IPS DF 6.9 (cell line): Measurements from ENCODE around the gene WDR70.
"Not testable (repeated sequence)": the region's sequence is repeated elsewhere in the genome, so short reads cannot be mapped to it uniquely, and the experiment has no call there.

ENCODE experiments used
- DNase-seq: peaks from one replicate; pipeline ENCODE4 v3.0.0-alpha.2; 2013; ENCODE audit warnings: low read depth, low spot score
- H3K27ac ChIP-seq: one replicate; pipeline ENCODE4 v1.5.1; 2013; ENCODE audit warnings: low read length, control low read depth
- H3K27me3 ChIP-seq: 2 replicates; pipeline ENCODE4 v1.6.1; 2013; ENCODE audit warnings: mild to moderate bottlenecking, low read length; ENCODE audit not compliant: control insufficient read depth, insufficient read depth
- H3K36me3 ChIP-seq: 2 replicates; pipeline ENCODE4 v1.6.1; 2013; ENCODE audit warnings: low read length; ENCODE audit not compliant: control insufficient read depth, insufficient read depth
- H3K4me1 ChIP-seq: 2 replicates; pipeline ENCODE4 v1.6.1; 2013; ENCODE audit warnings: low read length; ENCODE audit not compliant: control insufficient read depth, insufficient read depth
- H3K4me3 ChIP-seq: 2 replicates; pipeline ENCODE4 v1.5.1; 2013; ENCODE audit warnings: mild to moderate bottlenecking, low read length
- H3K9me3 ChIP-seq: 2 replicates; pipeline ENCODE4 v1.6.1; 2013; ENCODE audit warnings: low read length, inconsistent platforms; ENCODE audit not compliant: control insufficient read depth, insufficient read depth
- whole genome bisulfite sequencing: extraction: QIAGEN DNeasy Blood & Tissue Kit; methylation state at CpG from one replicate; pipeline ENCODE4 v1.1.7; 2013; ENCODE audit warnings: mixed read lengths, missing lambda C conversion rate; ENCODE audit not compliant: insufficient read length, insufficient coverage; 5-methylcytosine and 5-hydroxymethylcytosine counted together

WDR70 gene

DNA sequence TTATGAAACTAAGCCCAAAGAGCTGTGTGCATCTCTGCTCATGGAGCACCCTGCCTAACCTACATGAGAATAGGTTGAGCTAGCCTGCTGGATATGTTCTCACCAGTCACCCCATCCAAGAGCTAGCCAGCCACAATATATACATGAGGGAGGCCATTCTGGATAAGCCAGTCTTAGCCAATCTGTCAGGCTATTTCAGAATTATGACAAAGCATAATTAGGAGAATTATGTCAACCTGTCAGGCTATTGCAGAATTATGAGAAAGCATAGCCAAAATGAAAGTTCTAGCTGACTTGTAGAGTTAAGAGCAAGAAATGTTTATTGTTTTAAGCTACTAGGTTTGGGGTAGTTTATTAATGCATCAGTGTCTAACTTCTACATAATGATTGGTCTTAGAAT, 189.8 kb downstream of the WDR70 start:
- no peak for DNase-seq
- H3K9me3 ChIP-seq: no peaks in the 10 kb centered on the region

DNA sequence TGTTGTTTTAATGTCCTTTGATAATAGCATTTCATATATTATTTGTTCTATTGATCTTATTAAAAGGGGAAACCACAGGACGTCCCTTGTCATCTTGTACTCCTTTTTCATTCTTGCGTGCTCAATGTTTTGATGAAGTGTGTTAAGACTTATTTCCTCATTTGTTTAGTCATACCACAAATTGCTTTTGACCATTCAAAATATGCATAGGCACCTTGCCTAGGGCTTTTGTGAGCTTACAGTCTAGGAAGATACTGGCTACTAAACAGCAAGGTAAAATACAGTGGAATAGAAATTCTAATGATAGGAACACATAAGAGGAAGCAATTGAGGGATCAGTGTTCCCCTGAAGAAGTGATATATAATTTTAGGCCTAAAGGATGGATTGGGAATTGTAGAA, 190.3 kb downstream of the WDR70 start:
- no peak for DNase-seq
- WGBS: no CpG with 5 or more reads among the region's 2 CpGs
- H3K4me1 ChIP-seq: no peaks in the 10 kb centered on the region
- no peak overlapping the region for H3K27ac ChIP-seq
- no peaks in the 10 kb centered on the region for H3K27me3 ChIP-seq
- no peak overlapping the region for H3K4me3 ChIP-seq
- no peaks in the 10 kb centered on the region for H3K36me3 ChIP-seq
- no peaks in the 10 kb centered on the region for H3K9me3 ChIP-seq

More for the DNA sequence above, 189.8 kb downstream of the WDR70 start:
- H3K4me1 ChIP-seq: no peaks in the 10 kb centered on the region
- H3K4me3 ChIP-seq: no peak overlapping the region
- H3K27me3 ChIP-seq: no peaks in the 10 kb centered on the region
- H3K36me3 ChIP-seq: no peaks in the 10 kb centered on the region
- H3K27ac ChIP-seq: no peak overlapping the region

DNA sequence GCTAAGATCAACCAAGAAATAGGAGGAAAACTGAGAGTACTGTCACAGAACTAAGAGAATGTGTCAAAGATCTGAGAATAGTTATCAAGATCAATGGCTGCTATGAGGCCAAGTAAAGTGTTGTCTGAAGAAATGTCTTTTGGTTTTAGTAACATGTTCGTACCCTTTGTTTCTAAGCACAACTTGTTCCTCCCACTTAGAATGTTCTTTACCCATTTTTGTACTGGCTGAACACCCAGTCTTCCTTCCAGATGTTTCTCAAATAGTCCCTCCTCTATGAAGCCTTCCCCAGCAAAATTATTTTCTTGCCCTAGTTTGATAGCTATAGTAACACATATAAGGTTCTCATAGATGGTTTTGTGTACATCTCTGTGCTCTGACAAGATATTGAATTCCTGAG, 191.5 kb downstream of the WDR70 start:
- no peaks in the 10 kb centered on the region for H3K9me3 ChIP-seq
- no peaks in the 10 kb centered on the region for H3K4me1 ChIP-seq
- no CpG with 5 or more reads among the region's 1 CpG for WGBS
- H3K4me3 ChIP-seq: no peak overlapping the region
- no peaks in the 10 kb centered on the region for H3K27me3 ChIP-seq
- no peaks in the 10 kb centered on the region for H3K36me3 ChIP-seq
- no peak overlapping the region for H3K27ac ChIP-seq
- no peak for DNase-seq

DNA sequence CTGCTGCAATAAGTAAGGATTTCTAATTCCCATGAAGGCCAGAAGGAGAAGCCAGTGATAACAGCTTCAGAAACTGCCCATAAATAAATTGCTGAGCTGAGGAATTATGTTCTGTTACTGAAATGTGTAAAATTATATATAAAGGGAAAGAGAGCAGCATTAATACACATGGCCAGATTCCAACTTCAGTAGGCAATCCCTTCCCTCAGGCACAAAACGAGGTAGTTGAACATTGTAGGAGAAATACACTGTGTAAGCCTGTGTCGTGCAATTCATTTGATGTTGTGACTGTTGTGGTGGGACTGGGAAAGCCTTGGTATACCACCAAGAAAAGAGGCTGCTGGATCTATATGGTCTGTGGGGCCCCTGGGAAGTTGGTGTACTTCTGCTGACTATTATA, 192.9 kb downstream of the WDR70 start:
- no CpG with 5 or more reads among the region's 2 CpGs for WGBS
- no peaks in the 10 kb centered on the region for H3K9me3 ChIP-seq
- H3K4me3 ChIP-seq: no peak overlapping the region
- no peak overlapping the region for H3K27ac ChIP-seq
- H3K27me3 ChIP-seq: no peaks in the 10 kb centered on the region
- no peaks in the 10 kb centered on the region for H3K36me3 ChIP-seq
- DNase-seq: no peak
- H3K4me1 ChIP-seq: no peaks in the 10 kb centered on the region

DNA sequence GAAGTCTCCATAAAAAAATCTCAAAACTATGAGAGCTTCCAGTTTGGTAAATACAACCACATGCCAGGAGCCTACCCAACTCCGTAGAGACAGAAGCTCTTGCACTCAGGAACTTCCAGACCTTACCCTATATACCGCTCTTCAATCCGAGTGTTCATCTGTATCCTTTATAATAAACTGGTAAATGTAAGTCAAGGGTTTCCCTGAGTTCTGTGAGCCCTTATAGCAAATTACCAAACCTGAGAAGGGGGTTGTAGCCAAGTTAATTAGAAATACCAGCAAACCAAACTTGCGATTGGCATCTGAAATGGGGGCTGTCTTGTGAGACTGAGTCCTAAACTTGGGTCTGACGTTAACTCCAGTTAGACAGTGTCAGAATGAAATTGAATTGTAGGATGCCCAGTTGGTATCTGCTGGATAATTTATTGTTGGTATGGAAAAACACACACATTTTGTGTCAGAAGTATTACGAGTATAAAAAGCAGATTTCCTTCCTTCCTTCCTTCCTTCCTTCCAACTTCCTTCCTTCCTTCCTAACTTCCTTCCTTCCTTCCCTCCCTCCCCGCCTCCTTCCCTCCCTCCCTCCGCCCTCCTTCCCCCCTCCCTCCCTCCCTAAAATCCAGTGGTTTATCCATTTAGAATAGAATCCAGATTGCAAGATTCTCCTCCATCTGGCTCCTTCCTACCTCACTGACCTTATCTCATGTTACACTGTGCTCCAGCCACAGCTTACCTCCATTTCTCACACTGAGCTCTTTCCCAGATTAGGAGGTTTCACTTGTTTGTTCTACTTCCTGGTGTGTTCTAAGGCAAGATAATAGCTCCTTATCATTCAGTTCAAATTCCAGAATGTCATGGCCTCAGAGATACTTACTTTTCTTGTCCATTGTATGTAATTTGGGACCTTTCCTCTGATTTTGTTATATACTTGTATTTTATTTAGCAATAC, 196.7 kb downstream of the WDR70 start:
- Histone ChIP-seq H3K36me3 (no peaks in the 10 kb centered on the region), H3K27ac (no peak overlapping the region), H3K4me3 (no peak overlapping the region), H3K9me3 (no peaks in the 10 kb centered on the region), H3K27me3 (no peaks in the 10 kb centered on the region), H3K4me1 (no peaks in the 10 kb centered on the region)
- no peak for DNase-seq
- 100% methylated on average over 2 of the region's 8 CpGs for WGBS

DNA sequence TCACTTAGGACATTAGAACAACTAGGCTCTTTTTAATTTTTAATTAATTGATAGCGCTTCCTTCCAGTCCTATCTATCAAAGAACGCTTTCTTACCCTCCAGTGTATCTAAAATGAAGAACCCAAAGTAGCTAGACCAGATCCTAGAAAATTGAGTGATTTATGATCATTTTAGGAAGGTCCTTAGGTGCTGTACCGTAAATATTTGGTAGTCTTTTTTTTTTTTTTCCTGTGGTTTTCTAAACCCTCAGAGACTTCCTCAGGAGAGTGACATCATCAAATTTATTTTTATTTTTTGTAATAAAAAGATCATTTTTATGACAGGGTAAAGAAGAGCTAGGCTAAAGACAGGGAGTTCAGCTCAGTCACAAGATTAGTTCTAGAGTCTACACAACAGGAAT, 197.4 kb downstream of the WDR70 start:
- Histone ChIP-seq H3K9me3 (no peaks in the 10 kb centered on the region), H3K4me1 (no peaks in the 10 kb centered on the region), H3K4me3 (no peak overlapping the region), H3K27ac (no peak overlapping the region), H3K27me3 (no peaks in the 10 kb centered on the region), H3K36me3 (no peaks in the 10 kb centered on the region)
- WGBS: no CpG with 5 or more reads among the region's 3 CpGs
- no peak for DNase-seq

DNA sequence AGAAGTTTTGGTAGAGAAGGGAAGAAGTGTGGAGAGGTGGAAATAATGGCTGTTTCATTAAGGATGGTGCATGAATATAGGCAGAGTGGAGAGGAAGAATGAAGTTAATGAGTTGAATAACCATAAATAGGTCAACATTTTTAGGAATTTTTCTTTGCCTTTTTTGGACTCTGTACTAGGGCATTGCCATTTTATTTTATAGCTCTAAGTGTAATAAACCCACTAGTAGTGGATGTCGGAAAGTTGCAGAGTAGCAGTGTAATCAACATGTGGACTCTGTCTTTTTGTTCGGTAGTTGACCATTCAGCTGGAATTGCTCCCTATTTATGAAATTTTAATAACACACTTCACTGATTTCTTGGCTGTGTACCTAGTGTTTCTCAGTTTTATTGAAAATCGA, 199.1 kb downstream of the WDR70 start:
- no CpG with 5 or more reads among the region's 3 CpGs for WGBS
- no peak for DNase-seq
- Histone ChIP-seq H3K27ac (no peak overlapping the region), H3K4me1 (no peaks in the 10 kb centered on the region), H3K36me3 (no peaks in the 10 kb centered on the region), H3K9me3 (no peaks in the 10 kb centered on the region), H3K27me3 (no peaks in the 10 kb centered on the region), H3K4me3 (no peak overlapping the region)

DNA sequence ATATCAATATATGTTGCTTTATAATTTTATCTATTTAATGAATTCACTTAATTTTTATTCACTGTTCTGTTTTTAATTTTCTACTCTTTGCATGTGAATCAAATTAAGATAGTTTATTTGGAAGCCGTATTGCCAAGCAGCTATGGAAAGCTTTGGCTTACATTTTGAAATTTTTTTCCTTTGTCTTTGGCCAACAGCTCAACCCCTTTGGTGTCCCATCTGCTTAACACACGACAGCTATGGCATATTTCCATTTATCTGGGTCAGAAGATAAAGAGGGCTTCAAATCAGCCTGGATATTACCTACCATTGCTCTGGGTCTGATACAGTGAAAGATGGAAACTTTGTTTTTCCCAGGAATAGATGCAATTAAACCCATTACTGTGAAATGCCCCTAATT, 201.0 kb downstream of the WDR70 start:
- Histone ChIP-seq H3K4me1 (no peaks in the 10 kb centered on the region), H3K4me3 (no peak overlapping the region), H3K27me3 (no peaks in the 10 kb centered on the region), H3K27ac (no peak overlapping the region), H3K36me3 (no peaks in the 10 kb centered on the region), H3K9me3 (no peaks in the 10 kb centered on the region)
- DNase-seq: no peak
- no CpG with 5 or more reads among the region's 2 CpGs for WGBS

DNA sequence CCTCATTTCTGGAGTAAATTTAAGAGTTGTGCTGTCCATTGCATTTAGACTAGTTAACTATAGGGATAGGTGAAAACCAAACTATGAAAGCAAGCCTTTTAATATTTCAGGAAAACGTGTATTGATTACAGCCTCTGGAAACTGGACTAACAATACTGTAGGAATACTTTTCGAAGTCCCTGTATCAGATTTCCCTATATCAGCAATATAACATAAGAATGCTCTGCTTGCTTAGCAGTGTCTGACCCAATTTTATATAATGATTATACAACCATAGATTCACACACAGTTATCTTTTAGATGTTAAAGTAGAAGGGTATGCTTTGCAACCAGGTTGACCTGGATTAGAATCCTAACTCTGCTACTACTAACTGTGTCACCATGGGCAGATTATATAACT, 203.1 kb downstream of the WDR70 start:
- H3K4me1 ChIP-seq: no peaks in the 10 kb centered on the region
- DNase-seq: no peak
- no peaks in the 10 kb centered on the region for H3K9me3 ChIP-seq
- H3K27ac ChIP-seq: no peak overlapping the region
- WGBS: no CpG with 5 or more reads among the region's 2 CpGs
- no peaks in the 10 kb centered on the region for H3K27me3 ChIP-seq
- H3K4me3 ChIP-seq: no peak overlapping the region
- no peaks in the 10 kb centered on the region for H3K36me3 ChIP-seq

DNA sequence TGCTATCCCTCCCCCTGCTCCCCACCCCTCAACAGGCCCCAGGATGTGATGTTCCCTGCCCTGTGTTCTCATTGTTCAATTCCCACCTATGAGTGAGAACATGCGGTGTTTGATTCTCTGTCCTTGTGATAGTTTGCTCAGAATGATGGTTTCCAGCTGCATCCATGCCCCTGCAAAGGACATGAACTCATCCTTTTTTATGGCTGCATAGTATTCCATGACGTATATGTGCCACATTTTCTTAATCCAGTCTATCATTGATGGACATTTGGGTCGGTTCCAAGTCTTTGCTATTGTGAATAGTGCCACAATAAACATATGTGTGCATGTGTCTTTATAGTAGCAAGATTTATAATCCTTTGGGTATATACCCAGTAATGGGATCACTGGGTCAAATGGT, 214.2 kb downstream of the WDR70 start:
- DNase-seq, H3K4me3 ChIP-seq, H3K36me3 ChIP-seq, H3K27me3 ChIP-seq, H3K4me1 ChIP-seq, H3K9me3 ChIP-seq, H3K27ac ChIP-seq: not testable (repeated sequence)
- WGBS: no CpG with 5 or more reads among the region's 3 CpGs

DNA sequence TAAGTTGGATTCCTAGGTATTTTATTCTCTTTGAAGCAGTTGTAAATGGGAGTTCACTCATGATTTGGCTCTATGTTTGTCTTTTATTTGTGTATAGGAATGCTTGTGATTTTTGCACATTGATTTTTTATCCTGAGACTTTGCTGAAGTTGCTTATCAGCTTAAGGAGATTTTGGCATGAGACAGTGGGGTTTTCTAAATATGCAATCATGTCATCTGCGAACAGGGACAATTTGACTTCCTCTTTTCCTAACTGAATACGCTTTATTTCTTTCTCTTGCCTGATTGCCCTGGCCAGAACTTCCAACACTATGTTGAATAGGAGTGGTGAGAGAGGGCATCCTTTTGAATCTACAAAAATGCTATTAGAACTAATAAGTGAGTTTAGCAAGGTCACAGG, 215.7 kb downstream of the WDR70 start:
- H3K27me3 ChIP-seq, DNase-seq, H3K9me3 ChIP-seq, H3K4me1 ChIP-seq, H3K27ac ChIP-seq, H3K36me3 ChIP-seq, H3K4me3 ChIP-seq: not testable (repeated sequence)
- no CpG with 5 or more reads among the region's 2 CpGs for WGBS
